HCEC 1CT (cell line): ENCODE results near the gene MLYCD.

Experiments used
- DNase-seq: peaks from one replicate; pipeline ENCODE4 v3.0.0-alpha.2; 2017

MLYCD gene

DNA sequence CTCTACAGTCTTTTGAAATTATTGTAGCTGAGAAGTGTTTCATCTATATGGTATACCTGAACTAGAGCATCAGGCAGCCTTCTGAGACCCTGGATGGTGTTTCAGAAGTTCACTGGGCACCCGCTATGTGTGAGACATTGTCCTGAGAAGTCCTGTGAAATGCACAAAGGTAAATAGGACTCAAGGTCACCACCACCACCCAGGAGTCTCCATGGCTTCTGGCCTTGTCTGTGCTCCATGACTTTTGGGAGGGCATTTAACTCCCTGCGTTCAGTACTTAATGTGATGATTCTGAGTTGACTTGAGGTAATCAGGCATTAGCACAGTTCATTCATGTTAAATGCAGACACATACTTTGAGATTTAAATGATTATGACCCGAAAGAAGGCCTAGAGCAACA, 1.1 kb downstream of the MLYCD start:
- no peak for DNase-seq

DNA sequence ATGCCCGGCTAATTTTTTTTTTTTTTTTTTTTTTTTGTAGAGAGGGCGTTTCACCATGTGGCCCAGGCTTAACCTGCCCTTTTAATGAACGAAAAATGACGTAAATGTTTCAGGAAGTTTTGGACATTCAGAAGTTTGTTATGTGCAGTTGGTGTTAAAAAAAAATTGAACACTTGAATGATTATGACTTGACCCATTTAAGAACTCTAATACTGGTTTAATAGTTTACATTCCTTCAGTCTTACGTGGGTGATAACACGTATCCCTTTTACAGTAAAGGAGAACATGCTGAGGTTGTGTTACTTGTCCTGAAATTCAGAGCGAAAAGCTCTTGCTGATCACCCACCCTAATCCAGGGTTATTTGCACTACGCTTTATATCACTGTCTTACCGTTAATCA, 1.7 kb downstream of the MLYCD start:
- DNase-seq = no peak

DNA sequence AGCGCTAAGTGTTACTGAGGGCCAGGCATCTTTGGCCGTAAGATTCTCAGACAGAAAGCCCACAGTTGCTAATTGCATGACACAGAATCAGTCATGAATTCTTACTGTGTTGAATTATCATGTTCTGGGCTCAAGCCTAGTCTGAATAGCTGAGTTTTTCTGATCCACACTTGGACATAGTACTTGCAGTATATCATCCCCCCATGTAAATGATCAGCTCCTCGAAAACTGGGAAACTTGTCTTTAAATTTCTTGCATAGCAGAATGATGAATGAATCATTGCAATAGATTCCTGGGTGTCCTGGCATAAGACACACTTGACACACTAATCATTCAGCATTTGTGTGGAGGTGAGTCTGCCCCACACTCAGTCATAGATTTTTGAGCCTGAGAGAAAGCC, 2.2 kb downstream of the MLYCD start:
- DNase-seq = no peak

DNA sequence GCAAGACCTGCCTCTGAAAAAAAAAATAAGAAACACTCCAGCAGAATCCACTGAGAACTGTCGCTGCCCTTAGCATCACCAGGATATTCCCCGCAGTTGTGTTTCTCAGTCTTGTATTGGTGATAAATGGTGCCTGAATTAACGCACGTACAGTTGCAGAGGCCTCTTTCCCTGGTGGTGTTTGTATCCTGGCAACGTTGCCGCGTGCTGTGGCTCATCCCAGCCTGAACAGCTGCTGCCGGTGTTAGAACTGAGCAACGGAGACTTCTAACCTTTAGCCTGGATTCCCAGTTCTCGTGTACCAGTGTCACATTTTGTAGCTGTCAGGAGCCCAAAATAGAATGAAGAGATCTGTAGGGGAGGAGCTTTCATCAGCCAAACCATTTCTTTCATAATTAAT, 4.8 kb downstream of the MLYCD start:
- no peak for DNase-seq

DNA sequence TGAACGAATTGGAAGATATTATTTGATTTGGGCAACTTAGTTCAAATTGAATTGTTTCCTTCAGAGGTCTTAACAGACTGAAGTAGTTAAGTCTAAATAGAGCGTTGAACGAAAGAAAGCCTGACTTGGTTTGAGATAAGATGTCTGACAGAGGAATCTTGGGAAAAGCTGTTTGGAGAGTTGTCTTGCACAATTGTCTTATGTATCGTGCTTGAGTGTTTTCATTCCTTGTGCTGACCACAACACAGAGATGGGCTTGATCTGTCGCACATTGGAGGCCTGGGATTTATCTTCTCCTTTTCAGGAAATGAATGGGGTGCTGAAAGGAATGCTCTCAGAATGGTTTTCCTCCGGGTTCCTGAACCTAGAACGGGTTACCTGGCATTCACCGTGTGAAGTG, 7.8 kb downstream of the MLYCD start:
- DNase-seq = no peak

DNA sequence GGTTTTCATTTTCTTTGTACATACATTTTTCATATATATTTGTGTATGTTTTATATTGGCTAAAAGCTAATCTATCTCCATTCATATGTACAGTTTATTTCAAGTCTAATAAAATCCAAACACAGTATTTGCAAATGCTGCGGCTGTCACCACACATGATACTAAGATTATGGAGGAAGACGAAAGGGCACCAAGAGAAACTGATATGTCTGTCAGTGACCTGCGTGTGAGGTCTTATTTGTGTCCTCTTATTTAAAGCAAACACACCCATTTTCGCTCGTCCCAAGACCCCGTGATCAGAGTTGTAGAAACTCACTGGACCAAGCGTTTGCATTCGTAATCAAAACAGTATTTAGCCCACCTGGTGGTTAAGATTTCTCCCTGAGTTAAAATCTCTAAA, 8.2 kb downstream of the MLYCD start:
- DNase-seq = no peak

DNA sequence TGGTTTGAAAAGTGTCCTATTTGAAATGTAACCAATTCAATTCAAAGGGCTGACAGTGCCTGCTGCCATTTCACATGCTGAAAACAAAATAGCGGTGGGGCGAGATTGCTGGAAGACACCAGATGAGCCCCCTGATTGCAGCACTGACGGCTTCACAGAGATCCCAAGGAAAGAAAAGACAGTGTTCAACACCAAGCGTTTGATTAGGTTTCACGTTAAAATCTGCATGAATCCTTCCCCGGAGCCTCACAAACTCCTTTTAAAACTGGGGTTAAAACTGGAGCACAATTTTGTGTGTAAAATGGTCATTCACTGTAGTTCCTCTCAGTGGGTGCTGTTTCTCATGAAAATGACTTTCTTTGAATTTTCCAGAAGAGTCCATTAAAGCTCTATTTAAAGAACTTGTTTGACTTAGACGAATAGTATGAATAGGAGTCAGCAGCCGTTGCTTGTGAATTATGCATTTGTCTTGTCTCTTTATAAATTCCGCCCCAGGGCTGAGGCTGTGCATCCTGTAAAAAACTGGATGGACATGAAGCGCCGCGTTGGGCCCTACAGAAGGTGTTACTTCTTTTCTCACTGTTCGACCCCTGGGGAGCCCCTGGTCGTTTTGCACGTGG, 8.8 kb downstream of the MLYCD start:
- DNase-seq = no peak

DNA sequence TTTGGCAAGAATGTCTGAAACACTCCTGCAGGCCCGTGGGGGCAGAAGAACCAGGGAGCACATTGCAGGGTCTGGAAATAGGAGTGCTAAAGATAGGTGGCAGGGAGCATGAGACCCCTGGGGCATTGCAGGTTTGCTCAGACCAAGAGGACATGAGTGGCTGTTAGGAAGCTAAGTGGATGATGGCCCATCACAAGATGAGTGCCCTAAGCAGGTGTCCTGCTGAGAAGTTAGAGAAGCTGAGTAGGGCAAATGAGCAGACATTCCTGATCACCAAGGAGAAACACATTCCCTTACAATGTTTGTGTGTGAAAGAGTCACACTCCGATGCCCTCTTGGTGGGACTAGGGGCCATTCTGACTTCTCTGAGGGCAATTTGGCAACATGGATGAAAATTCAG, 9.9 kb downstream of the MLYCD start:
- DNase-seq = no peak

DNA sequence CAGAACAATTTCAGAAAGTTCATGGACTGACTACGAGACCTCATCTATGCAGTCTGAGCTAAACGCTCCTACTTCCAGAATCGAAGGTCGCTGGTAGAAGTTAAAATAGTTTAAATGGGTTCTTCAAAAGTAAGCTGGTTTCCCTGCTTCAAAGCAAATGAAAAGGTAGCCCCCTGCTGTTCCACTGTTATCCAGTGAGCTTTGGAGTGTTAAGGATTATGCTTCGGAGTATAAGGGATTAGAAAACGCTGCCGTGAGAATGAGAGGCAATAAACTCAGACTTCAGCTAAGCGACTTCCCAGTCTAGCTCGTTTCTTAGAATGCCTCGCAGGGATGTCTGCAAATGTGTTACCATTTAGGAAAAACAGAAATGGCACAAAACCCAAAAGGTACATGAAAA, 12.4 kb downstream of the MLYCD start:
- no peak for DNase-seq

DNA sequence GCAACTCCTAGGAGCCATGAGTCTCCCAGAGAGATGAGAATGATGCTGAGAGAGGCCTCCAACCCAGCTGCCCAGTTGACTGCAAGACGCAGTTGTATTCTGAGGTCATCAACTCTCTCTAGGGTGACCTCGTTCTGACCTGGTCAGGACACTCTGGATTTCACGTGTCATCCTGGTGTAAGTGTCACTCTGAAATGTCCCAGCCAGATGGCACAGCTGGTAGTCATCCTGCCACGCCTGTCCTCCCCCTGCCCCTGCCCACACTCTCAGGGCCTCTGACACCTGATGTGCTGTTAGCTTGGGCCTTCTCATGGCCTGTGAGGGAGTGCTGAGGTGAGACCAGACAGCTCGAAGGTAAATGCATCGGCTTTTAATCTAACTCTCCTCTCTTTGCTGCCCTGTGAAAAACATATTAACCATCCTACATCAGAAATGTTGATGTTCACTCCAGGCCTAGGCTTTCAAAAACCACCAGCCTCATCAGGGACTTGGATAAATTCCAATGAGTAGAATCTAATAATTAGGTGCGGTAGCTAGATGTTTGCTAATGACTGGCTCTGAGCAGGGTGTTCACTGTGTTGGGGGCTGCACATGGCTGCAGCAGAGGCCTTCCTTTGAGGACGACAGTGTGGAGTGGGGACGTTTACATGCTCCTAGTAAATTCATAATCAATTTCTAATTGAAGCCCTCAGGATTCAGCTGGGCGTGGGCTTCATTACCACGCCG, 13.8 kb downstream of the MLYCD start:
- DNase-seq = no peak

DNA sequence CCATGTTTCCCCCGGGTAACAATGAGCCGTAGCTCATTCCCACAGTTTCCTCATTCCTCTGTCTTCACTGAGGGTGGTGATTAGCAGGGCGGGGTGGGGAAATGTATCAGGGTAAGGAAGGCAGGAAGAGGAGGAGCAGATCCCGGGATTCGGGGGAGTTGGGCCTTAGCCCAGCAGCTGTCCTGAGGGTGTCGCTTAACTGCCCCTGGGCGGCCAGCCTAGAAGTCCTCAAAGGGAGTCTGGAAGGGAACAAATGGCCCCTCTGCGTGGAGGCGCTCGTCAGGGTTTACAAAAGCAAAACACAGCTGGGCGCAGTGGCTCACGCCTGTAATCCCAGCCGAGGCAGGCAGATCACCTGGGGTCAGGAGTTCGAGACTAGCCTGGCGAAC, 14.3 kb downstream of the MLYCD start:
- DNase-seq = no peak

DNA sequence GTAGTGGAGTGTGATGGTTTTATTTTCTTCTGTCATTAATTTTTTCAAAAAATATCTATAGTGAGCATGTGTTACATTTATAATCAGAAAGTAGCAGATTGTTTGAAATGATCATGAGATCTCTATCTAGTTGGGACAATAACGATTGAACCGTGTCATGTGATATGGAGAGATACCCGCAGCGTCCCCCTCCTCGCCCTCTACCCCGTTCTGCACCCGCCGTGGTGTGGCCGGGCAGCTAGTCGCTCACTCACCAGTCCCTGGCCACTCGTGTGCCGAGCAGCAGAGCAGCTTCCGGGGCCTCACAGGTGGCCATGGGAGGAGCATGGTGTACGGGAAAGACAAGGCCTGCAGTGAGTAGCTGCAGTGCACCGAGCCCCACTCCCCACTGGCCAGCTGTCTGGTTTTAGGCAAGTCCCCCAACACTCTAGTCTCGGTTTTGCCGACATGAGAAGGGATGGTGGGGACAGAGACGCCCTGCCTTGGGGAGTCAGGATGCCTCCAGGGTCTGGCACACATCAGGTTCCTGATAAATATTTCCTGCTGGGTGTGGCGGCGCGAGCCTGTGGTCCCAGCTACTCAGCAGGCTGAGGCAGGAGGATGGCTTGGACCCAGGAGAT, 15.3 kb downstream of the MLYCD start:
- no peak for DNase-seq

DNA sequence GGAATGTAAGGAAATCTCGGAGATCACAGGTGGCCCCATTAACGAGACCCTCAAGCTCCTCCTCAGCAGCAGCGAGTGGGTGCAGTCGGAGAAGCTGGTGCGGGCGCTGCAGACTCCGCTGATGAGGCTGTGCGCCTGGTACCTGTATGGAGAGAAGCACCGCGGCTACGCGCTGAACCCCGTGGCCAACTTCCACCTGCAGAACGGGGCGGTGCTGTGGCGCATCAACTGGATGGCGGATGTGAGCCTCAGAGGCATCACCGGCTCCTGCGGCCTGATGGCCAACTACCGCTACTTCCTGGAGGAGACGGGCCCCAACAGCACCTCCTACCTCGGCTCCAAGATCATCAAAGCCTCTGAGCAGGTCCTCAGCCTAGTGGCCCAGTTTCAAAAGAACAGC, 16.2 kb downstream of the MLYCD start:
- no peak for DNase-seq

DNA sequence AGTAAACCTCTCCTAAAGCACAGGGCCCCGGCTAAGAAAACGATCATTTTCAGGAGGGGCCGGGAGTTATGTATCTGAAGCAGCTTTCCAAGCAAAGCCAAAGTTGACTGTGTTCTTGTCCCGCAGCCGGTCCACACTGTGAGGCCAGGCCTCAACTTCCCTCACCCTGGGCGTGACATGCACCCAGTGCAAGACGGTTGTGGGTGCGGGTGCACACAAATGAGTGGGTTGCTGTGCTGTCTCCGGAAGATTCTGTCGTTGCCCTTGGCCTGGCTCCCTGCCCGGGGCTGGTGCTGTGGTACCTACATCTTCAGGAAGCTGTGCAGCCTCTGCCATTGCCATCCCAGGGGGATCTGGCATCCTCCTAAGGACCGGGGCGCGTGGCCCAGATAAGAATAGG, 16.6 kb downstream of the MLYCD start:
- no peak for DNase-seq

DNA sequence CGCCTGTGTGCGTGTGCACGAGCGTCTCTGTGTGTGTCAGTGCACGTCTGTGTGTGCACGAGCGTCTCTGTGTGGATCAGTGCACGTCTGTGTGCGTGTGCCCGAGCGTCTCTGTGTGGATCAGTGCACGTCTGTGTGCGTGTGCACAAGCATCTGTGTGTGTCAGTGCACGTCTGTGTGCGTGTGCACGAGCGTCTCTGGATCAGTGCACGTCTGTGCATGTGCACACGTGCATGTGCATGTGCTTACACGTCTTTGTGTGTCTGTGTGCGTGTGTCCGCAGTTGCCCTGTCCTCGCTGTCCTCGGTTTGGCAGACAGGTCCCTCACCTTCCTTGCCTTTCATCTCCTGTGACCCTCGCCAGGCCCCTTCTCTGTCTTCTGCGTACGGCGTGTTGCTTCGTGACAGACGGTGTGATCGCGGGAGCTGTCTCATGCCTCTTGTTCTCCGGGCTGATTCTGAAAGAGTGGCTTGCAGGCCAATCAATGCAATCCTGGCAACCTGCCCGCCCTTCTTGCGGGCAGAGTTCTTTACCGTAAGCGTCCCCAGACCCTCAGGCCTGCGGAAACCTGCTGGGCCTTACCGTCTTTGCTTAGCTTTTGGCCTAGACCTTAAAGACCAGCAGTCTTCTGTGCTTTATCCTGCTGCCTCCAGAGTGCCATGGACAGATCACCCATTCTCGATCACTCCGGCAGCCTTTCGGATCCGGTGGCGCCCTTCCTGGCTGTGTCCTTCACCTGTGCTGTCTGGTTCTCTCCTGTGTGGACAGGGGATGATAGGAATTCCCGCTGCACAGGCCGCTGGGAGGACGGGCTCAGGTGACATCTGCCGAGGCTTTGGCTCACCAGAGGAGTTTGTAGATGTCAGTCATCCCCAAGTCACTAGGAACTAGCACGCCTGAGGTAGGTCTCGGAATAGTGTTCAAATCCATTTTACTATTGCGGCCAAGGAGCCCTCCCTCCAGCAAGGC, 18.5 kb downstream of the MLYCD start:
- DNase-seq = no peak

DNA sequence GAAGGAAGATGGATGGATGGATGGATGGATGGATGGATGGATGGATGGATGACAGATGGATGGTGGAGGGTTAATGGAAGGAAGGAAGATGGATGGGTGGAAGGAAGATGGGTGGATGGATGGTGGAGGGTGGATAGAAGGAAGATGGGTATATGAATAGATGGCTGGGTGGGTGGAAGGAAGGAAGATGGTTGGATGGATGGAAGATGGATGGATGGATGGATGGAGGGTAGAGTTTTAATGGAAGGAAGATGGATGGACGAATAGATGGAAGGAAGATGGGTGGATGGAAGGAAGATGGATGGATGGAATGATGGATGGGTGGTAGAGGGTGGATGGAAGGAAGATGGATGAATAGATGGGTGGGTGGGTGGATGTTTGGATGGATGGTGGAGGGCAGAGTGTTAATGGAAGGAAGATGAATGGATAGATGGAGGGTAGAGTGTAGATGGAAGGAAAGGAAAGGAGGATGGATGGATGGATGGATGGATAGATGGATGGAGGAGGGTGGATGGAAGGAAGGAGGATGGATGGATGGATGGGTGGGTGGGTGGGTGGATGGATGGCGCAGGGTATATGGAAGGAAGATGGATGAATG, 22.1 kb downstream of the MLYCD start:
- no peak for DNase-seq

DNA sequence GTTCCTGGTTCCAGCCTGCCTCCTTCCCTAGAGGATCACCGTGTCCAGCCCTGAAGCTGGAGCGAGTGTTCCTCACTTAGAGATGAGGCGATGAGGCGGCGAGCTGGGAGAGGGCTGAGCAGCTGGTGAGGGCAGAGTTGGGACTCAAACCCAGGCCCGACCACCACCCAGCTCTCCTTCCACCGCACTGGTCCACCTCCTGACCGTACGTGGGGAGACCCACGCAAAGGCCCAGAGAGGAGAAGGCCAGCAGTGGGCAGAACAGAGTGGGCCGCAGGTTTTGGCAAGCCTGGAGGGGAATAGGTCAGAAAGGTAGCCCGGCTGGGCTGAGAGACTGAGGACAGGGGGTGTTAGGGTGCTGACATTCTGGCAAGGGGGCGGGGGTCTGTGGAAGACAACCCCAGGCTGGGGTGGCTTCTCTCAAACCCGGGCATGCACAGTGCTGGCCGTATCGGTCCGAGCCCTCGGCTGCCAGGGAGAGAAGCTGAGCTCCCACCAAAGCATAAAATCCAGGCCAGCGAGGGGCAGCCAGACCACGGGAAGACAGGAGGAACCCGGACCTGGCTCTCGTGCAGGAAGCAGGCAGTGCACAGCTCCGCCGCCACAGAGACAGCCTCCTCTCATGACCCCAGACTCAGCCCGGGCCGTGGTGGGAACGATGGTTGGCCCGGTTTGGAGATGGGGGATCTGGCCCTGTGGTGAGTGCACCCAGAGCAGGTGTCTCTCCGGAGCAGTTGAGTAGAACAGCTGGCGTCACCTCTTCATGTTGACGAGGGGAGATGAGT, 24.9 kb downstream of the MLYCD start:
- DNase-seq = no peak

DNA sequence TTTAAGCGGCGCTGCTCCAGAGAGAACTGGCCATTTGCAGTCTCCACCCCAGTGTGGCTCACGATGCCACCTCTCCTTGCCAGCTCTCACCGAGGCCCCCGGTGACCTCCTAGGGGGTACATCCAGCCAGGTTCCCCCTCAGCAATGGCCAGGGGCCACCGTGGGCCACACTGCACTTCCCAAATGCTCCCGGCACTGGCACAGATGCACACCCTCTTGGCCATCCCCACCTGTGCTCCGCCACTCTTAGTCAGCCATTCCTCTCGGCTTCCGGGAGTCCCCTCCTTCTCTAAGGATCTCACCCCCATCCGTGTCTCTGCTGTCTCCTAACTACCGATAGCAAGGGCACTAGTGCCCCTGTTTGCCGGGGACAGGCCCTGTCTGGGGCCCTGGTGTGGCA, 25.8 kb downstream of the MLYCD start:
- DNase-seq = no peak

DNA sequence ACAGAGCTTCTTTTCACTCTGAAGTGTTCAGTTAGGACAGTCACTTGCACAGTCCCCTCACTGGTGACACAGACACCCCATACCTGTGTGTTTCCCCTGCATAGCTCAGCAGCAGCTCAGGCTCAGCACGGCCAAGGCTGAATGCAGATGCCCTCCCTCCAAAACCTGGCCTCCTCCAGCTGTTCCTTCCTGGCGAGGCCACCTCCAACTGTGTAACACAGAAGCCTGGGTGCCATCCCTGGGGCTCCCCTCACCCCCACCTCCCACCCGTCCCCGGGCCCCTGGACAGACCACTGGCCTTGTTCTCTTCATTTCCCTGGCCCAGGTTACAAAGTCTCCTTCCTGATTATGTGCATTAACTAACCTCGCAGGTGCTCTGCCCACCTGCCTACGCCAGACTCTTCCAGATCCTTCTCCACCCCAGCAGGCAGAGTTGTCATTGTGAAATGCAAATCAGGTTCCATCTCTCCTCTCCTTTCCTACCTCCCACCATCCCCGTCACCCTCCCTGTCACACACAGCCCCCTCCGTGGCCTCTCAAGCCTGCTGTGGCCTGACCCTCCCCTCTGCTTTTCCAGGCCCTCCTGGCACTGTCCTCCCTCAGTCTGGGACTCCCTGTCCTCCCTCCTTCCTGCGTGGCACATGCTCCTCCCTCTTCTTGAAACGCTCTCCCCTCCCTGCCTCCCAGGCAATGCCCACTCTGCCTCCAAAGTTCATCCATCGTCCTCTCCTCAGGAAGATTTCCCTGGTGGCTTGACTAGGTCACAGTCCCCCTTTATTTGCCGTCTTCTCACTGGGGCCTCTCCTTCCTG, 26.4 kb downstream of the MLYCD start:
- DNase-seq = no peak

DNA sequence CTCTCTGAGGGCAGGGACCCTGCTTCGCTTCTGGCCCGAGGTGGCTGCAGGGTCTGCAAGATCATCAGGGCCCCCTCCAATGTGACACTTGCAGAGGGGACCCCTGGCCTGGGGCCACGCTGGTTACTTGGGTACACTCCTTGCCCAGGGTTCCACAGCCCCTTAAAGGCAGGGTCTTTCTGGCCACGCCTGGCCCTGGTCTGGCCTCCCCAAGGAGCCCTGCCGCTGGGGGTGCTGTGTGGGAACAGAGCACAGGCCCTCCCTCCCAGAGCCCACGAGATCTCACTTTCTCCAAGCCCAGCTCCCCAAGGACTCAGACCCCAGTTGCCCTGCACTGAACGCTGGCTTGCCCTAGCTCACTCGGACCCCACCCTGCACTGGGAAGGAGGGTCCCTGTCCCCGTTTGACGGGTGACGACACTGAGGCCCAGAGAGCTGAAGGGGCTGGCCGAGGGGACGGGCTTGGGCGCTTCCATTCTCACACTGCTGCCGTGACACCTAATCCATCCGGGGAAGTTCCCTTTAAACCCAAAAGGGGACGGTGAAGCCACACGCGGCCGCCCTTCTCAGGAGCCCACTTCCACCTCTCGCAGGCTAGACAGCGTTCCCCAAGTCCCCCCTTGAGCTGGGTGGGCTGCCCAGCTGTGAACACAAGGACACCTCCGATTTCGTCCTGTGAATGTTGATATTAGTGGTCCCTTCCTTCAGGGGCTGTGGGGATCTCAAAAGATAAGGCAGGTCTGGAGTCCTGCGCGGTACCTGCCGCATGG, 27.2 kb downstream of the MLYCD start:
- DNase-seq = no peak
